ENCODE data around the gene CD101. TPM values are rescaled to one million over a fixed set of nuclear protein-coding genes. Genes with fewer than 3 reads are reported as not detected.

Gene CD101
- total and polyA plus RNA-seq, 2 of the 8 experiments (the other 6 are each of a cell fraction or from before 2014, with no cell fraction given) = 1.1 to 1.2 TPM

GRCh38 chr1:117049857-117050256, 48.3 kb downstream of the CD101 start:
- Histone ChIP-seq H3K79me1 (ENCODE audit: low read depth, low read length) (no peaks in the 10 kb centered on the region), H3K4me3 (ENCODE audit: extremely low read depth in 1 of 4, insufficient read depth in 2 of 4, low read depth in 3 of 4, low read length in 4 of 4) (no peak overlapping the region), H4K8ac (ENCODE audit: extremely low read depth, insufficient read depth, low read length) (no peak overlapping the region), H2BK15ac (ENCODE audit: low read length) (no peak overlapping the region), H2BK20ac (ENCODE audit: low read length) (no peak overlapping the region), H3K4me2 (ENCODE audit: insufficient read depth in 1 of 2, low read depth in 2 of 2, low read length in 2 of 2) (no peak overlapping the region), H3K36me3 (ENCODE audit: control insufficient read depth in 2 of 4, insufficient read depth in 4 of 4, low read length in 3 of 4) (no peaks in the 10 kb centered on the region), H4K91ac (replicated peaks; ENCODE audit: insufficient read length, low read length) (no peak overlapping the region), H4K5ac (ENCODE audit: insufficient read length, low read depth, low read length) (no peak overlapping the region), H4K20me1 (replicated peaks in 1 of 2; ENCODE audit: control insufficient read depth in 1 of 2, insufficient read depth in 2 of 2, low read length in 2 of 2) (no peaks in the 10 kb centered on the region), H3K4ac (replicated peaks; ENCODE audit: insufficient read length, low read depth, low read length) (no peak overlapping the region), H3K27me3 (replicated peaks in 1 of 4; ENCODE audit: control insufficient read depth in 3 of 4, extremely low read depth in 1 of 4, insufficient read depth in 3 of 4, low read length in 3 of 4) (peaks cover 0 to 1% (median 0%) of the 10 kb centered on the region in 4 experiments; a peak in 1 of 7 replicates), H3K9me3 (ENCODE audit: insufficient read depth in 2 of 2, low read depth in 1 of 2, low read length in 1 of 2) (no peaks in the 10 kb centered on the region), H2BK12ac (ENCODE audit: low read depth, low read length) (no peak overlapping the region), H2AFZ (ENCODE audit: low read length) (no peak overlapping the region), H3K14ac (ENCODE audit: insufficient read length) (no peak overlapping the region), H2AK5ac (ENCODE audit: low read depth, low read length) (no peak overlapping the region), H3K56ac (replicated peaks; ENCODE audit: insufficient read length, low read depth, low read length) (no peak overlapping the region), H3K23me2 (ENCODE audit: low read depth, low read length) (no peaks in the 10 kb centered on the region), H3K79me2 (ENCODE audit: control insufficient read depth in 1 of 2, insufficient read depth in 2 of 2, low read length in 2 of 2) (no peaks in the 10 kb centered on the region), H3K27ac (ENCODE audit: low read depth, low read length) (no peak overlapping the region), H3K9ac (replicated peaks in 1 of 4; ENCODE audit: extremely low read depth in 1 of 4, low read depth in 3 of 4, low read length in 3 of 4) (no peak overlapping the region), H2BK5ac (ENCODE audit: low read depth, low read length) (no peak overlapping the region), H3K4me1 (replicated peaks in 1 of 4; ENCODE audit: control insufficient read depth in 3 of 4, insufficient read depth in 4 of 4, low read length in 3 of 4) (no peaks in the 10 kb centered on the region), H3K23ac (ENCODE audit: insufficient read length) (no peak overlapping the region), H2BK120ac (replicated peaks; ENCODE audit: low read depth, low read length) (no peak overlapping the region), H3K18ac (ENCODE audit: extremely low read depth, low read length) (no peak overlapping the region)
- no peak for FAIRE-seq
- CTCF ChIA-PET (ENCODE audit: partially characterized antibody) = interaction anchor here (0.7 to 2.0 kb wide), 2 partner anchors 66 to 286 kb away, joined by 3 to 4 read pairs; no protein-coding TSS in a partner anchor
- DNase-seq (ENCODE audit: low read depth in 1 of 2, low spot score in 2 of 2) = no peak
- POLR2A ChIA-PET (ENCODE audit: partially characterized antibody) = no interaction called here
- 82% methylated on average over 4 of the region's 5 CpGs; no CpG with 5 or more reads in 1 of the 2 experiments for WGBS, 2 experiments (ENCODE audit: extremely low coverage in 1 of 2, insufficient coverage in 1 of 2, insufficient read length in 1 of 2, insufficient replicate concordance in 2 of 2, low coverage in 1 of 2, low lambda C conversion rate in 2 of 2, missing lambda C conversion rate in 1 of 2)
- no peak for TF ChIP-seq CTBP2 (IDR thresholded peaks at IDR 0.05; ENCODE audit: borderline replicate concordance, insufficient read depth, insufficient read length, low read length)
- TF ChIP-seq MAX (IDR thresholded peaks at IDR 0.05) = no peak
- TF ChIP-seq TBP (IDR thresholded peaks at IDR 0.05; ENCODE audit: low read depth, low read length) = no peak
- TF ChIP-seq RAD21 (IDR thresholded peaks at IDR 0.05 in 1 of 2, conservative IDR thresholded peaks at IDR 0.05 in 1 of 2; ENCODE audit: low read depth in 2 of 2, low read length in 2 of 2) = no peak
- TF ChIP-seq TAF7 (optimal IDR thresholded peaks at IDR 0.05; ENCODE audit: borderline replicate concordance, low read depth, low read length) = no peak
- no peak for TF ChIP-seq KDM5A (IDR thresholded peaks at IDR 0.05; ENCODE audit: low read length)
- TF ChIP-seq CBX8 (IDR thresholded peaks at IDR 0.05; ENCODE audit: borderline replicate concordance, low read depth, low read length) = no peak
- no peak for TF ChIP-seq CEBPB (IDR thresholded peaks at IDR 0.05; ENCODE audit: low read depth, low read length)
- TF ChIP-seq ATF3 (IDR thresholded peaks at IDR 0.05; ENCODE audit: insufficient read depth, low read depth, low read length) = no peak
- no peak for TF ChIP-seq CREB1 (IDR thresholded peaks at IDR 0.05)
- TF ChIP-seq ZNF274 (IDR thresholded peaks at IDR 0.05; ENCODE audit: borderline replicate concordance, extremely low read depth, low read length) = no peak
- TF ChIP-seq RXRA (IDR thresholded peaks at IDR 0.05; ENCODE audit: insufficient read depth, low read depth, low read length) = no peak
